ENCODE measurements around the gene CARMIL3.

DNA sequence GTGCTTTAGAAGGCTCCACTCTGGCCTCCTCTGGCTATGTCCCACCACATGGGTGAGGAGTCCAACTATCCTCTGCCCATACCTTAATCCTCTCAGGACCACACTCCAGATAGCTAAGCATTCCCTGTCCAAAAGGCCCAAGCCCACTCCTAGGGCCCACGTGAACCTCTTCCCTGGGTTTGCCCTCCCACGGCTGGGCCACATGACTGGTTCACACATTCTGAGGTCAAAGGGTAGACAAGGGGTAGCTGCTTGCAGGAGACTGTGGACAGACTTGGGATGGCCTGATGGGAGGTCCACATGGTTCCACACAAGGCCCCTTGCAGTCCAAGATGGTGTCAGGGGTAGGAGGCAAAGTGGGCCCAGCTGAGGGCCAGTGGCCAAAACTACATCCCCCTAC lies 36.3 kb downstream of the CARMIL3 start:
- TF ChIP-seq, protein P1, sequence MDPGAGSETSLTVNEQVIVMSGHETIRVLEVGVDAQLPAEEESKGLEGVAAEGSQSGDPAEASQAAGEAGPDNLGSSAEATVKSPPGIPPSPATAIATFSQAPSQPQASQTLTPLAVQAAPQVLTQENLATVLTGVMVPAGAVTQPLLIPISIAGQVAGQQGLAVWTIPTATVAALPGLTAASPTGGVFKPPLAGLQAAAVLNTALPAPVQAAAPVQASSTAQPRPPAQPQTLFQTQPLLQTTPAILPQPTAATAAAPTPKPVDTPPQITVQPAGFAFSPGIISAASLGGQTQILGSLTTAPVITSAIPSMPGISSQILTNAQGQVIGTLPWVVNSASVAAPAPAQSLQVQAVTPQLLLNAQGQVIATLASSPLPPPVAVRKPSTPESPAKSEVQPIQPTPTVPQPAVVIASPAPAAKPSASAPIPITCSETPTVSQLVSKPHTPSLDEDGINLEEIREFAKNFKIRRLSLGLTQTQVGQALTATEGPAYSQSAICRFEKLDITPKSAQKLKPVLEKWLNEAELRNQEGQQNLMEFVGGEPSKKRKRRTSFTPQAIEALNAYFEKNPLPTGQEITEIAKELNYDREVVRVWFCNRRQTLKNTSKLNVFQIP (CRISPR knock-in tag; IDR thresholded peaks at IDR 0.05; ENCODE audit: borderline replicate concordance, low read depth) = no peak
- no peak for TF ChIP-seq ZFP30 (CRISPR knock-in tag; IDR thresholded peaks at IDR 0.05)
- no peak for TF ChIP-seq BACH2 (CRISPR knock-in tag; IDR thresholded peaks at IDR 0.05; ENCODE audit: borderline replicate concordance)
- no peak for TF ChIP-seq ZFP3 (CRISPR knock-in tag; IDR thresholded peaks at IDR 0.05)
- TF ChIP-seq CSRNP3 (CRISPR knock-in tag; IDR thresholded peaks at IDR 0.05) = no peak

Measured in SK-N-SH treated with all-trans-retinoic acid at 6 μM for 48 hours (cell line).